ENCODE measurements around the gene ADAMTS2.

The ADAMTS2 gene

DNA sequence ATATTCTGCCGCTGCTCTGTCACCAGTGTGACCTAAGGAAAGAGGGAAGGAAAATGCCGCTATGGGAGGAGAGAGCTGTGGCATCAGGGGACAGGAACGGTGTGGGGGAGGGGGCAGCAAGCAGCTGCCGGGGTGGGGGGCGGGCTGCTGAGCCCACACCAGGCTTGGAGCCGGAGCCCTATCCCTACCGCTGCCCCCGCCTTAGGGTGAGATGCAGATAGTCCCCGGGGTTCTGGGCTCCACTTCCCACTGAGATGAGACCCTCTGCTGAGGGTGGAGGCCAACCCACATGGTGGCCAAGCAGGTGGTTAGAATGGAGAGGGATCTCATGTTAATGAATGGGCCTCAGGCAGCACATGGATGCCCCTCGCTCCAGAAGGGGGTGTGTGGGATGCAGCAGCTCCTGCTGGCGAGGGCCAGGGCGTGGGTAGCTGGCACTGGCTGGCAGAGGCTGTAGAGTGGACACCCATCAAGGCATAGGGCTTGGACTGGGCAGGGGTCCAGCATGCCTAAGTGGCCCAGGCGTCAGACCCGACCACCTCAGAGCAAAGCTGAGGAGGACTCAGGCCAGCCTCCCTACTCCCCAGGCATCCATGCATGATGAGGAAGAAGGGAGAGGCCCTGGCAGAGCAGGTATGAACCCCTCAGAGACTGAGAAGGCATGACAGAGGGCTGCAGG, 153.6 kb downstream of the ADAMTS2 start:
- DNase-seq = no peak

DNA sequence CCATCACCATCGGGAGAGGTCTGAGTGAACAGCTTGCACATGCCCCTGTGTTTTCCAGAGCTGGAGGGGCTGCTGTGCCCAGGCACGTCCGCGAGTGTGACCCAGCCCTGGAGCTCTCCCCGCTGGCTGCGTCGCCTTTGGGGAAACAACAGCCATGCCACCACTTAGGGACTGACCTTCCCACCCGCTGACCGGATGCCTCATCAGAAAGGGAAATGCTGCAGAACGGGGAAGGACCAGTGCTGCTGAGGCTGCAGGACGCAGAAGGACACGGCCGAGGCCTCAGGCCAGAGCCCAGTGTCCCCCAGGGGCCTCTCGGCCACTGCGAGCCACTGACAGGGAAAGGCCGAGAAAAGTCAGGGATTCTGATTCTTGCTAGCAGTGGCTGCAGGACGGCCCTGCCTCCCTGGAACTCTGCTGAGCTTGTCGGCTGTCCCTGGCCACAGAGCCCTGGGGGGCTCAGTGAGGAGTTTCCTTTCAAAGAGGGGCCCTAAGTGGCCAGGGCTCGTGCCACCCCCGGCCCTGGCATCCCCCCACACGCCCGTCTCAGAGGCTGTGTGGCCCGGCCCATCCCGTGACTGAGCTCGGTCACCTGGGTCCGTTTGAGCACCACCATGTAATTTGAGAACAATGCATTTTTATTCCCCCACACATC, 154.3 kb downstream of the ADAMTS2 start:
- DNase-seq = no peak

DNA sequence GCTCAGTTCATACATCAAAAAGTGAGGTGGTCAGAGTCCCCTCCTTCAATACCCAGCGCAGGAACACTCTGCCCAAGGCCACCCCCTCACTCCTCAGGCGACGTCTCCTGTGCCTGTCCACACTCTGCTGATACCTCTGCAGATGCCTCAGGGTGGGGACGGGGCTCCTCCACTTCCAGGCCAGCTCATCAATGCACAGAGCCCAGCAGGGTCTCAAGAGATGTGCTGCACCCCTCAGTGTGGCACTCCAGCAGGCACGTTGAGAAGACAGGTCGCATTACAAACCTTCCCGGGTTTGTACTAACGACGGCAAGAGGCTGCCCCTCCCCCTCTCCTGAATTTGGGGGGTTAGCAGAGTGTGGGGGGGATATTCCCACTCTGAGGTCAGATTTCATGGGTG, 156.6 kb downstream of the ADAMTS2 start:
- no peak for DNase-seq

DNA sequence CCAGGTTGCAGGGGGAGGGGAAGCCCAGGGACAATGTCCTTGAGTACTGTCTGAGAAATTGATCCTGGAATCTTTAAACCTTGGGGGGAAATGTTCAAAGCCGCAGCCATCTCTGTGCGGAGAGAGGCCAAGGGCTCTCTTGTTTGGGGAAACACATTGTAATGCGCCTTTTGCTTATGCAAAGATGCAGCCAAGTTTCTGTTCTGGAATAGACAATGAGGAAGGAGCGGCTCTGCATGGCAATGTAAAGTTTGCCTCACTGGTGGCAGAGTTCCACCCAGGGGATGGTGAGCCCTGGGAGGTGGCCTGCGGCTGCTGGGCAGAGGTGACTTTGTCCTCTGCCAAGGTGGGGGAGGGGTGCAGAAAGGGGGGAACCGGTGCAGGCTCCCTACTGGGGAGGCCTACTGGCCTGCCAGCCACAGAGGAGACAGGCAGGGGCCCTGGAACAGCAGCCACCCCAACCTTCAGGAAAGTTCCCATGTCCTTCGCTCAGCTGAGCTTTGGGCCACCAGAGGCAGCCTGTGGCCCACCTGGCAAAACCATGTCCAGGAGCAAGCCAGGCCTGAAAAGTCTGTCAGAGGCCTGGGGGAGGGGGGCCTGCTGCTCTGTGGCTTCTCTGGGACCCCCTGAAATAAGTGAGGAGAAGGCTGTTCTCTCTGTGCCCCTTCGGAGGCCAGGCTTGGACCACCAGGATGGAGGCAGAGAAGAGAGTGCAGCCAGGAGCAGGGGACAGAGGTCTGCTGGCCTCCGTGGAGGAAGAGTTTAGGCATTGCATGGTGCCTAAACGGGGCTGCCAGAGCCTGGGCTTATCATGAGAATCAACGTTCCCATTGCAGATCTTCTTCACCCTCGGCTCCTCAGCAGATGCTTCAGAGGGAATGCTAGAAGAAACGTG, 157.3 kb downstream of the ADAMTS2 start:
- no peak for DNase-seq

DNA sequence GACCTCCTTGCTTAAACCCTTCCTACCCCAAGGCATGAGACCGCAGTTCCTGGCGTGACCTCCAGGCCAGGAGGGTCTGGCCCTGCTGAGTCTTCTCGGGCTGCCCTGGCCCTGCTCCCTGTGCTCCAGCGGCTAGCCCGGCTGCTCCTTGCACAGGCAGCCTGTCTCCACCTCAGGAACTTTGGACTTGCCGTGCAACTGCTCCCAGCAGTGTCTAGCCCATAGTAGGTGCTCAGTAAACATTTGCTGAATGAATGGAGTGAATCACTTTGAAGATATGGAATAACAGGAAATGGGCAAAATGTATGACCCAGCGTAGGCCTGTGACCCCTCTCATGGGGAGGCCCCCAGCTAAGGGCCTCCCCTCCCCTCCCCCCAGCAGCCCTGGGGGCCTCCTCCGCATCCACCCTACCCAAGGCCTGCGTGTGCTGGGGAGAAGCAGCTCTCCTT, 158.0 kb downstream of the ADAMTS2 start:
- DNase-seq = no peak

DNA sequence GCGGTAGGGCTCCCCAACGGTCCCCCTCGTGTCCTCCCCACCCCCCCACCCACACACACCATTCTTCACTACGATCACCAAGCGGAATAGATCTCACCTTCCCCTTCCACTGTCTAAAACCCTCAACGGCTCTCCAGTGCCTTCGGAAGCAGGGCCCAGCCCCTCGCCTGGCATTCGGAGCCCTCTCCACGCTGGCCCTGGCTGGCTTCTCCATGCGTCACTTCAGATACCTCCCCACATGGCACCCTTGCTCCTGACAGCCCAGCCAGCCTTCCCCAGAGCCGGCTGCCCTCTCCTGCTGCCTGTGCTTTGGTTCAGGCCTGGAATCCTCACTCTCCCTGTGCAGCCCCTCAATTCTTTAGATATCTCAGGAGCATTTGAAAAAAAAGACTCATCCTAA, 158.5 kb downstream of the ADAMTS2 start:
- no peak for DNase-seq

DNA sequence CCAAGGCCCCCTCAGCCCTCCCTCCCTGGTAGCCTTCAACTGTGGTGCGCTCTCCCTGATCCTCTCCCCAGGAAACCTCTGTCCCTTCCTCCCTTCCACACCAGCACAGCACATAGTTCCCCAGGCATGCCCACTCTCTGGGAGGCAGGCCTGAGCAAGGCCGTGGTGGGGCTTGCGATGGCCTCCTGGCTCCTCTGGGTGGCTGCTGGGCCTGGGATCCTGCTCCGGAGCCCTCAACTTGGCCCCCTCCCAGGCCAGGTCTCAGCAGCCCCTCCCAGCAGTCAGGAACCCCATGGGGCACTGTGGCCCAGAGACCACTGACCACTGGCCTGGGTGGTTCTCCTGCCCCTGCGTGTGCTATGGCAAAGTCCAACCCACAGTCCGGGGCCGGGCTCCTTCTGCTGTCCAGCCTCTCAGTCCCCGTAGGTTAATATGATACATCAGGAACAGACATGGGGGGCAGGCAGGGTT, 159.3 kb downstream of the ADAMTS2 start:
- no peak for DNase-seq

DNA sequence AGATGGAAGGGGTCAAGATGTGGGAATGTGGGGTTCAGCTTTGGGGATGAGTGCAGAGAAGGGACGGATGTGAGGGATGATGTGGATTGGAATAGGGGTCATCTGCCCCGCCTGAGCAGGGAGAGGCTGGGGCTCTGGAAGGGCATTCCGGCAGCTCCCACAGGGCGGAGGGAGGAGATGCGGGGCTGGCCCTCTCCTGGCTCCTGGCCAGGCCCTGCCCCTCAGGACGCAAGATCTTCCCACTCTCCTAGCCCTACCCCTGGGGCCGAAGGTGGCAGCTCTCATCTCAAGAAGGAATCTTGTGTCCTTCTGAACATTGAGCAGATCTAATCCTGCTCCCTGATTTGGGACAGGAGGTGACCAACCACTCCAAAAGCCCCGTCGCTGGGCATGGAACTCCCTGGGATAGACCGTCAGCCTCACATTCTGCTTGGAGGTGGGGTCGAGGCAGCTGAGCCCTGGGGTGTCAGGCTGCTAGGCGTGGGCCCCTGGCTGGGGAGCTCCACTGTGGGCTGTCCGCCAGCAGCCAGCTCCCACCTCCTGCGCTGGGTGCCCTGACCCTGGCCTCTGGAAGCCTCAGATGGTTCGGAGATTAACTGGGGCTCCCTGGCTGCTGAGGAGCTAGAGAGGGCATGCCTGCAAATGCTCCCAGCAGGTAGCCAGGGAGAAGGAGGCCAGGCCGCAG, 159.9 kb downstream of the ADAMTS2 start:
- DNase-seq = no peak

DNA sequence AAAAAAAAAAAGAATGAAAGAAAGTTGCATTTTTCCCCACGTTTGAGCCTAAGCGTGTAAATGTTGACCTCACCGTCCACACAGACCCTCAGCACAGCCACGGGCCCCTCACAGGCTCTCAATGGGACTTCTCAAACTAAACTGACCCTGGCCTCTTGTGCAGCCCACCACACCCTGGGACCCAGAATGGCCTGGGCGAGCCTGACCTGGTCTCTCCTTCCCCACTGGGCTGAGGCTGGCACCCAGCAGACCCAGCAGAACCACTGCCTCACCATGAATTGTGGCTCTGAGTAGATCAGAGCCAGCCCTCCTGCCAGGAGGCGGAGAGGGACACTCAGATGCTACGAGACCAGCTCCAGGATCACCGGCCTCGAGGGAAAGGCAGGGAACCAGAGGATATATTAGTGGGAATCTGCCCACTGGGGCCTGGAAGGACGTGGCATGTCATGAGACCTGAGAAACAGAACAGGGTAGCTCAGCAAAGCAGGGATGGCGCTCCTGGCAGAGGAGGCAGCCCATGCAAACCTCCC, 160.7 kb downstream of the ADAMTS2 start:
- no peak for DNase-seq

DNA sequence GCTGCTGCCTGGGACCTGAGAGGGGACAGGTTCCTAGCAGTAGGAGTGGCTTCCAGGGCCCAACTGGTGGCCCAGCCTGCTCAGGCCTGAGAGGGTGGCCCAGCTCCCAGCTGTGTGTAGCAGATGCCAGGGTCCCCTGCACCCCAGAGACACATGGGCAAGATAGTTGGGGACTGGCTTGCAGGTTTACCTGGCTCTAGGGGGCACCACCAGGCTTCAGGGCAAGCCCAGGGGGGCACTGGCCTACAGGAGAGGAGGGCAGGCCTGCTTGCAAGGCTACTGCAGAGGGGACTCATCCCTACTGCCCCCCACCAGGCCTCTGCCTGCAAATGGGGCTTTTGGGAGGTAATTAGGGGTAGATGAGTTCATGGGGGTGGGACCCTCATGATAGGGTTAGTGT, 161.8 kb downstream of the ADAMTS2 start:
- DNase-seq = no peak

DNA sequence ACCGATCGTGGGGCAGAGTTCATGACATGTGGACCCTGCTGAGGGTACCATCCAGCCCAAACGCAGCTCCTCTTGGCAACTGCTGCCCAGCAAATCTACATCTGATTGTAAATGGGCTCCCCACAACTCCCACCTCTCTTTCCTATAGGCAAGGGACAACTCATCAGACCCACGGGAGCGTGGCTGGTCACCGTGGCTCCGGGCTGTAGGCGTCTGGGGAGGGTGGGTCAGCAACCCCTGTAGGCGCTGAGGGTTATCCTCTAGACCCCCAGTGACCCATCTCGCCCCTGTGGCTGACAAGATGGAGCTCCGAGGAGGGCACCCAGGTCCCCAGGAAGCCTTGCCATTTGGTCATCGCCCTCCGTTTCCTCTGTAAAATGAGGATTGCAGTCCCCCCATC, 162.7 kb downstream of the ADAMTS2 start:
- DNase-seq = no peak

DNA sequence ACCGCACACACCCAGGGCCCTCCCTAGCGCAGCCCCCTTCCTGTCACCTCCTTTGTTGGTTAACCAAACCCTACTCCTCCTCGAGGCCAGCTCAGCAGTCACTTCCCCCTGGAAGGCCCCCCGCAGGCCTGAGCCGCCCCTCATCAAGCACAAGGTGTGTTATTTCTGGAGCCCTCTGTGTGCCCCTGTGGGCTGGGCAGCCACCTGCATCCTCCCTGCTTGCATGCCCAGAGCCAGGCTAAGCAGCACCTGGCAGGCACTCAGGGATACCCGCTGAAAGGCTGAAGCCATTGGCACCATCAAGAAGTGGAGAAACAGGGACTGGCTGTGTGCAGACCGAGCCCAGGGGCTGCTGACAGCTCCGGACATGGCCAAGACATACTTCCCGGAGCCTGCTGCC, 163.3 kb downstream of the ADAMTS2 start:
- no peak for DNase-seq

DNA sequence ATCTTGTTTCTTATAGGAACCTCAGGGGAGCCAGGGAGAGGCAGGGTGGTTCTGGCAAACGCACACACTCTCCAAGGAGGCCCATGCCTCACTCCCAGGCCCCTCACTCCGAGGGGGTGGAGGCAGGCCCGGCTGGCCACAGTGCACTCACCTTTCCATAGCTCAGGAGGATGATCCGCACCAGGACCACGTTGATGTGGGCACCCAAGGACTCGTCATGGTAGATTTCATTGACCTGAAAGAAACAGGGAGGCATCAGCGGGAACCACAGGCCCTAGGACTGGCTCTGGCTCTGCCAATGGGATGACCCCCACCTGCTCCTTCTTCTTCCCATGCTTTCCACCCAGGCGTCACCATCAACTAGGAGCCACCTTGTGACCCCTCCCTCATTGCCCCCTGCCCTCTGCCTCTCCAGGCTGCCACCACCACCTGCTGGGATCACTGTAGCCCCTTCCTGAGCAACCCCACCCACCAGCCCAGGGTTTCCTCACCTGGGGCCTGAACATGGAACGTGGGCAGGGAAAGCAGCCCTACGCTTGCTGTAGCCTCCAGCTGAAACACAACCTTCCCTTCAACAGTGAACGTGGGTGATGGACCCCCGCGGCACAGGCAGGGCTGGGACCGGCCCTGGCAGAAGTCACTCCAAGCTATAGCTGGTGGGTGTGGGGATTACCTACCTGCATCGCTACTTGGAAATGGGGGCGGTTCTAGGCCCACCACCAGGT, 164.2 kb downstream of the ADAMTS2 start:
- no peak for DNase-seq

DNA sequence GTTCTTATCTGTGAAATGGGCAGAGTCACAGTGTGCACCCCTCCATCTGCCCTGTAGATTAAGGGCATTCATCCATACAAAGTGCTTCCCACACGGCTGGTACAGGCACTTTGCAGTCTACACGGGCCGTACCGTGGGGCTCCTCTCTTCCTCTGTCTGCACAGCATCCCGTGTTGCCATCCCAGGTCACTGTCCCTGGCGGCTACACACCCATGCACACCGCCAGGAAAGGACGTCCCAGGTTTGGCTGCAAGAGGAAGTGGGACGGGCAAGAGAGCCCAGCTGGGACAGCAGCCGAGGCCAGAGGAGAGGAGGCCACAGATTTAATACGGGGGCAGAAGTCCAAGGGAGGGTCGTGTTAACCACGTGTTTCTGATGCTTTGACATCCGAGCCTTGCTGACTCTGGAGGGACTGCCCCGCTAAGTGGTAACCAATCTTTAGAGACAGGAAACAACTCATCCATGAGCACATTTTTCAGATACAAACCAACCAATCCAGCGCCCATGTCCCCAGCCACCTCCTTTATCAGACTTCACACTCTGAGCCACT, 165.1 kb downstream of the ADAMTS2 start:
- DNase-seq = no peak

DNA sequence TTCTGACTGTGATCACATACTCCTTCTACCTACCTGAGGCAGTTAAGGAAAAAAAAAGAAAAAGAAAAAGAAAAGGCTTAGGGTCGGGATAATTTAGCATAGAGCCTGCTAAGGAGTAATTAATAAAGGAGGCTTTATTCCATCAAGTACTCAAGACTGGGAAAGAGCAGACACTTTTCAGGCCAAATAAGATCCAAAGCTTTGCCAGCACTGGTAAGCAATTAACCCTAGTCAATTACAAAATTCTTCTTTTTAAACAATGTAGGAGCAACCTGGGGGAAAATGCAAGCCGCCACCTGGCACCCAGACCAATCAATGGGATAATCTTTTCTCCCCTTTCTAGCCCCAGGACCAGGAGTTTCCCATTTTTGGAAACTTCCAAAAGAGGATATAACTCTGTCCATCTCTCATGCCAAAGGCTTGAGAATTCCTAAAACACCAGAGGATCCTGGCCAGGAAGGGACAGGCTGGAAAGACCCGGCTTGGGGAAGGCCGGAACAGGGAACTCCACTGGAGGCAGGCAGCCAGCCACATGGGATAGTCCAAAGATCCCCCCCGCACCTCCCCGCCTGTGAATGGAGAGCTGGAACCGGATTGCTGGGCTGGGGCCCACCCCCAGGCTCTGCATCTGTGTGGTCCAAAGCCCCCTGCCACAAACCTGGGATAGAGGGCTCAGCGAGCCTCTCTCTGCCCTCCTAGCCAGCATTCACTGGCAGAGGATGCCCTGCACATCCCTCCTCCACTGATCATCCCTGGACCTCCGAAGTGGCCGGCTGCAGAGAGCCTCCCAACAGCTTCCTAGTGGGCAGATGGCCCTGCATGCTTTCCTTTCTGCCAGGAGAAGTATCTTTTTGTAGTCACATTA, 167.3 kb downstream of the ADAMTS2 start:
- no peak for DNase-seq

DNA sequence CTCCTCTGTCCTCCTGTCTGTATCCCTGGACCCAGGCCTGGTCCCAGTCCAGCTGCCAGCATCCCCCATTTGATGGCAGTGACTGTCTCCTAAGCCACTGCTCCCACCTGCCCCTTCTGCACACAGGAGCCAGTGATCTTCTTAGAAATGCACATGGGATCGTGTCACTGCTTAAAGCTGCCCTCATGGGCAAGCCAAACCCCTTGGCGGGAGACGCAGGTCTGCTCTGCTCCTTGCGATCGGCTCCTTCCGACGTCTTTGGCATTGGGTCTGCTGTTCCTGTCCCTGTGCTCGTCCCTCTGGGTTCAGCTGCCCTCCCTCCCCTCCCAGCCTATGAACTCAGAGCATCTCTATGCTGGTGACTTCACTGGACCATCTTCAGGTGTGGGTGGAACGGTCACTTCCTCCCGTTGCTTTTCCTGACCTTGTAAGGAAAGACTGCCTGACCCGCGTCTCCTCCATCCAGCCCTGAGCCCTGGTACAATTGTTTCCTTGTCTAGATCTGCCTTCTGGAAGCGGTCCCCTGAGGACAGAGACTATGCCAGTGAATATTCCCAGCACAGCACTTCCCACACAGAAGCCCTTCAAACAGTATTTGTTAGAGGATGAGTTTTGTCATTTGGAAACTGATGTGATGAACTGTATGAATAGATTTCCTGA, 168.6 kb downstream of the ADAMTS2 start:
- DNase-seq = no peak

DNA sequence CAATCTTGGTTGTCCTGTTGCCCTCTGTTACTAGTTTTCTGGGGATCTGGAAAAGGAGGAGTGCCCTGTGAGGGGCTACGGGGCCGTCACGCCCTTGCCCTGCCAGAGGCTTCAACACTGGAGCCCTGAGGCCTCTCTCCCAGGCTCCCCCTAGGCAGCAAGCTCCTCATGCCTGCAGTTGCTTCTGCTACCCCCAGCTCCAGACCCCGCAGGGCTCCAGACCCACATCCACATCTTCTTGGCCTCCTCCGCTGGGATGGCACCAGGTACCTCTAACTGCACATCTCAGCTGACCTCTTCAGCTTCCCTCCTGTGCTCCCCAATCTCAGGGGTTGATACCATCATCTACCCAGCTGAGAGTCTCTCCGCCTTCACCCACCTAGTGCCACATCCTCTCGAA, 169.1 kb downstream of the ADAMTS2 start:
- DNase-seq = no peak

DNA sequence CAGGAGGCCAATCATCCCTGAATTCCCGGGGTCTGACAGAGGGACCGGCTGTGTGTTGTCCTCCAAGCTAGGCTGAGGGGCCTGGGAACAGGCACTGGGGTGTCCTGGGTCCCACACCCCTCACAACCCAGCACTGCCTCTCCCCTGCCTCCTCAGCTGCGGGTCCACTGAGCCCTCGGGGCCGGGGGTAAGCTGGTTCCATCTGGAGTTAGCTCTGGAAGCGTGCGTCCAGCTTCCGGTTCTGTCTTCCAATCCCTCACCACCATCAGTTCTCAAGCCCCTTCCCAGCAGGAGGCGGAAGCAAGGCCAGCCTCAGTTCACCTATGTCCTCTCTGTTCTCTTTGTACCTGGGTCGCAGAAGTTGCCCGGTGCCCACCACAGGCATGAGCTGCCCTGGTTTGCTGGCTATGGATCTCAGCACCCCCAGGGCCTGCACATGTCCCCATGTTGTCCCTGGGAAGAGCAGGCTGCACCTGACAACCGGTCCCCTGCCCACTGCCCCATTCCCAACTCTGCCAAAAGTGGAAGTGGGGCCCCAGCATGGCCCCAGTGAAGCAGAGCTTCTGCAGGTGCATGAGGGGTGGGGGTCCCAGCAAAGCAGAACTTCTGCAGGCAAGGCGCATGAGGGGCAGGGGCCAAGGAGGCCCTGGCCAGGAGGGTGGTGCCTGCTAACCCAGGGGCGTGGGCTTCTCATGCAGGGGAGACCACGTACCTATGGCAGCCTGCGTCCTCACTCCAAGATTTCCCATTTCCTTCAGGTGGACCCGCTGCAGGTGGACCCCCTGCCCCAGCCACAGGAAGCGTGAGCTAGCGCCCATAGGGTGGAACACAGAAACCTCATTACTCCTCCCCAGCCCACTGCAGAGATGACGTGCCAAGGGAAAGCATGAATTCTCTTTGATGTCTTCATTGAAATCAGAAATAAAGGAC, 173.2 kb downstream of the ADAMTS2 start:
- DNase-seq = no peak

DNA sequence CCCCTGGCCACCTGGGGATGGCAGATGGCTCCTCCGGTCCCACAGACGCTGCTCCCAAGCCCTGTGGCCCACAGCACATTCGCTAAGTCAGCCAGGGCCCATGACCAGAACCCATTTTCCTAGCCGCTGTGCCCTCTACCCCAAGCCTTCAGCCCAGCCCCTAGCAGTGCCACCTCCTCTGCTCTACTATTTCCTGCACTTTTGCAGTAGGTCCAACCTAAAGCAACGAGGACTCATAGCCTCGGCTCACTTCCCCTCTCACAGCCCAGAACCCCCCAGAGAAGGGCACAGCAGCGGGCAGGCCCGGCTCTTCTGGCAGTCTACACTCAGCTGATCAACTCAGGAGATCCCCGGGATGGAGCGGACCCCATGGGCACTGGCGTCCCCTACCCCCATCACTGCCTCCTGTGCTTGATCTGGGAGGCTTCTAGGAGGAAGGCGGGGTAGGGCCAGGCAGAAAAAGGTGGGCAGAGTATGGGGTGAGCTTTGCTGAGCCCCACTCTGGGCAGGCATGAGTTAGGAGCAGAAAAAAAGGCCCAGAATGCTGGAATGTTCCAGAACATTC, 173.9 kb downstream of the ADAMTS2 start:
- DNase-seq = no peak
